Fibroblast of villous mesenchyme (primary cell): ENCODE measurements around the gene KLHDC4. TPM values are rescaled to one million over a fixed set of nuclear protein-coding genes. Genes with fewer than 3 reads are reported as not detected.
A peak's percentile ranks its signal among the peaks of the same experiment; 100 is the strongest.
"Not testable (repeated sequence)": the region's sequence is repeated elsewhere in the genome, so short reads cannot be mapped to it uniquely, and the experiment has no call there.

ENCODE experiments used
- DNase-seq: peaks from one replicate; pipeline ENCODE4 v3.0.0-alpha.2; 2010; ENCODE audit warnings: low read depth
- H3K4me3 ChIP-seq: 2 replicates; pipeline ENCODE4 v1.5.1; 2011; ENCODE audit warnings: low read depth, mild to moderate bottlenecking, low read length
- CTCF ChIP-seq: IDR thresholded peaks from 2 replicates; pipeline ENCODE4 v1.5.1; 2012; ENCODE audit warnings: low read depth, mild to moderate bottlenecking, low read length; ENCODE audit not compliant: insufficient read depth
- total RNA-seq: library from RNA; depleted of rRNA; stranded (reverse); fragments of >200 nt; gene quantifications from 2 replicates; pipeline ENCODE4 v1.2.3, GENCODE V29; 2012

The KLHDC4 gene
- total RNA-seq, result 14.7 and 26.1 TPM in 2 replicates

- DNase-seq, result peak; percentile 90
- no peak for TF ChIP-seq CTCF
- peak within 1 kb of the TSS; percentile 88 for H3K4me3 ChIP-seq
Measured at GRCh38 chr16:87765776-87766484, at the start of gene KLHDC4. Gene KLHDC4 (minus strand): TSS chr16:87765986. CDS start chr16:87765890, 96 bp downstream.

- TF ChIP-seq CTCF, result peak; percentile 25
- DNase-seq, result peak; percentile 20
- no peak overlapping the region for H3K4me3 ChIP-seq
Measured at GRCh38 chr16:87815567-87815966, 49.8 kb upstream of the KLHDC4 start.

GRCh38 chr16:87812200-87812656 lies 46.4 kb upstream of the KLHDC4 start:
- DNase-seq, result no peak
- no peak for TF ChIP-seq CTCF
- no peak overlapping the region for H3K4me3 ChIP-seq

DNA sequence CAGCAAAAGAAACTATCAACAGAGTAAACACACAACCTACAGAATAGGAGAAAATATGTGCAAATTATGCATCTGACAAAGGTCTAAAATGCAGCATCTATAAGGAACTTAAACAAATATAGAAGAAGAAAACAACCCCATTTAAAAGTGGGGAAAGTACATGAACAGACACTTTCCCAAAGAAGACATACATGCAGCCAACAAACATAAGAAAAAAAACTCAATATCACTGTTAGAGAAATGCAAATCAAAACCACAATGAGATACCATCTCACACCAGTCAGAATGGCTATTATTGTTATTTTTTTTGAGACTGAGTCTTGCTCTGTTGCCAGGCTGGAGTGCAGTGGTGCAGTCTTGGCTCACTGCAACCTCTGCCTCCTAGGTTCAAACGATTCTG lies 45.7 kb upstream of the KLHDC4 start:
- not testable (repeated sequence) for H3K4me3 ChIP-seq, DNase-seq

DNA sequence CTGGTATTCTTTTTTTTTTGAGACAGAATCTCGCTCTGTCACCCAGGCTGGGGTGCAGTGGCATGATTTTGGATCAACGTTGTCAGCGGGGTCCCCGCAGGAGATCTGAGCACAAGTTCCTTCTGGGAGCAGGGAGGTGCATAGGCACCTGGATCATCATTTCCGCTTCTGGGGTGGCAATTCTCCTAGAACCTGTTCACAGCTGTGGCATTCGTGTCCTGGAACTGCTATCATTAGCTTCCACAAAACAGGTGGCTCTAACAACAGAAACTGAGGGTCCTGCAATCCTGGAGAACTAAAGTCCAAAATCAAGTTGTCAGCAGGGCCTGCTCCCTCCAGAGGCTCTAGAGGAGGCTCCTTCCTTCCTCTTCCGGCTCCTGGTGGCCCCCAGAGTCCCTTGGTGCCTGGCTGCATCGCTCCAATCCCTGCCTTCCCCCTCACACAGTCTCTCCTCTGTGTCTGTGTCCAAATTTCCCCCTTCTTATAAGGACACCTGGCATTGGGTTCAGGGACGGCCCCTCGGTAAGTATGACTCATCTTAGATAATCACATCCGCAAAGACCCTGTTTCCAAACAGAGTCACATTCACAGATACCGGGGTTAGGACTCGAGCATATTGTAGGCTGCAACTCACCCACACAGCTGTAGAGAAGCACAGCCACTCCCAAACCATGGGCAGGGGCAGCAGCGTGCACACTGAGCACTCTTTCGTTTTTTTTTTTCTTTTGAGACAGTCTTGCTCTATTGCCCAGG lies 43.5 kb upstream of the KLHDC4 start:
- no peak overlapping the region for H3K4me3 ChIP-seq
- TF ChIP-seq CTCF, result no peak
- peak; percentile 66 for DNase-seq

GRCh38 chr16:87808108-87808507 lies 42.3 kb upstream of the KLHDC4 start:
- H3K4me3 ChIP-seq, result no peak overlapping the region
- DNase-seq, result no peak
- no peak for TF ChIP-seq CTCF
